Astrocyte (in vitro differentiated cells and primary cell): Measurements from ENCODE around the gene IGF2BP2. TPM values are rescaled to one million over a fixed set of nuclear protein-coding genes. Genes with fewer than 3 reads are reported as not detected.

Source experiments
- DNase-seq: peaks from one replicate; pipeline ENCODE4 v3.0.0-alpha.2; 2010; ENCODE audit warnings: low read depth
- FAIRE-seq: peaks from 2 replicates; lab custom pipeline; 2011; peaks lifted over from hg19 to GRCh38; lab: Jason Lieb, UNC
- H2AFZ ChIP-seq: 2 replicates; pipeline ENCODE4 v1.6.0; 2012; ENCODE audit warnings: low read depth, low read length, inconsistent platforms
- H3K27ac ChIP-seq: 2 replicates; pipeline ENCODE4 v1.5.1; 2011; ENCODE audit warnings: low read depth, low read length, inconsistent platforms
- H3K27me3 ChIP-seq: 2 replicates; pipeline ENCODE4 v1.6.0; 2011; ENCODE audit warnings: low read length, inconsistent platforms; ENCODE audit not compliant: insufficient read depth
- H3K36me3 ChIP-seq: 2 replicates; pipeline ENCODE4 v1.5.1; 2011; ENCODE audit warnings: low read length, inconsistent platforms; ENCODE audit not compliant: insufficient read depth
- H3K4me1 ChIP-seq: 2 replicates; pipeline ENCODE4 v1.5.1; 2011; ENCODE audit warnings: low read length, inconsistent platforms; ENCODE audit not compliant: insufficient read depth
- H3K4me2 ChIP-seq: 2 replicates; pipeline ENCODE4 v1.6.0; 2012; ENCODE audit warnings: low read length, inconsistent platforms
- H3K4me3 ChIP-seq: 2 replicates; pipeline ENCODE4 v1.5.1; 2011; ENCODE audit warnings: low read depth, mild to moderate bottlenecking, low read length, inconsistent platforms; ENCODE audit not compliant: insufficient read depth
- H3K79me2 ChIP-seq: 2 replicates; pipeline ENCODE4 v1.6.0; 2012; ENCODE audit warnings: mild to moderate bottlenecking, low read length, inconsistent platforms; ENCODE audit not compliant: insufficient read depth
- H3K9ac ChIP-seq: 2 replicates; pipeline ENCODE4 v1.6.0; 2012; ENCODE audit warnings: mild to moderate bottlenecking, low read length, inconsistent platforms
- H3K9me3 ChIP-seq: 2 replicates; pipeline ENCODE4 v1.5.1; 2012; ENCODE audit warnings: low read depth, mild to moderate bottlenecking, low read length, inconsistent platforms; ENCODE audit not compliant: insufficient read depth
- H4K20me1 ChIP-seq: 2 replicates; pipeline ENCODE4 v1.6.0; 2012; ENCODE audit warnings: low read length, inconsistent platforms; ENCODE audit not compliant: insufficient read depth
- H3K27ac Mint-ChIP-seq: one replicate; pipeline ENCODE4 v1.8.0; 2021; ENCODE audit warnings: mild to moderate bottlenecking, mixed read lengths; ENCODE audit not compliant: unreplicated experiment
- H3K27me3 Mint-ChIP-seq: one replicate; pipeline ENCODE4 v1.8.0; 2021; ENCODE audit warnings: low read depth, mixed read lengths; ENCODE audit not compliant: unreplicated experiment
- H3K36me3 Mint-ChIP-seq: one replicate; pipeline ENCODE4 v1.8.0; 2021; ENCODE audit warnings: low read depth, mixed read lengths; ENCODE audit not compliant: unreplicated experiment
- H3K4me1 Mint-ChIP-seq: one replicate; pipeline ENCODE4 v1.8.0; 2021; ENCODE audit warnings: low read depth, mixed read lengths; ENCODE audit not compliant: unreplicated experiment
- H3K4me3 Mint-ChIP-seq: one replicate; pipeline ENCODE4 v1.8.0; 2021; ENCODE audit warnings: mild to moderate bottlenecking, moderate library complexity, mixed read lengths; ENCODE audit not compliant: unreplicated experiment
- H3K9me3 Mint-ChIP-seq: one replicate; pipeline ENCODE4 v1.8.0; 2021; ENCODE audit warnings: mild to moderate bottlenecking, mixed read lengths; ENCODE audit not compliant: unreplicated experiment
- CTCF ChIP-seq: IDR thresholded peaks from 2 replicates; pipeline ENCODE4 v1.5.1; 2011; ENCODE audit warnings: low read depth, mild to moderate bottlenecking, inconsistent platforms, low read length, moderate library complexity; ENCODE audit not compliant: insufficient read depth
- EZH2 ChIP-seq: IDR thresholded peaks from 2 replicates; pipeline ENCODE4 v1.6.1; 2012; ENCODE audit warnings: mild to moderate bottlenecking, low read length, inconsistent platforms; ENCODE audit not compliant: insufficient read depth
- total RNA-seq: library from RNA; stranded (reverse); gene quantifications from 2 replicates; pipeline ENCODE4 v1.2.1, GENCODE V29; 2021

The IGF2BP2 gene
- total RNA-seq, 1 donor from 2014 or later: 162 TPM

GRCh38 chr3:185625784-185626183, 199.1 kb downstream of the IGF2BP2 start:
- Histone ChIP-seq H3K27me3 (no peaks in the 10 kb centered on the region), H2AFZ (no peak overlapping the region), H3K9ac (no peak overlapping the region), H3K9me3 (no peaks in the 10 kb centered on the region), H3K36me3 (peaks cover 3% of the 10 kb centered on the region), H3K4me3 (no peak overlapping the region), H3K4me1 (peaks cover 5% of the 10 kb centered on the region), H3K4me2 (no peak overlapping the region), H3K79me2 (no peaks in the 10 kb centered on the region), H4K20me1 (no peaks in the 10 kb centered on the region), H3K27ac (no peak overlapping the region)
- DNase-seq: no peak
- TF ChIP-seq EZH2 (no peak), CTCF (no peak)
- H3K9me3 Mint-ChIP-seq: no peaks in the 10 kb centered on the region
- peaks cover 11% of the 10 kb centered on the region for H3K4me1 Mint-ChIP-seq
- H3K4me3 Mint-ChIP-seq: no peak overlapping the region
- no peaks in the 10 kb centered on the region for H3K27me3 Mint-ChIP-seq
- FAIRE-seq: no peak
- no peak overlapping the region for H3K27ac Mint-ChIP-seq
- H3K36me3 Mint-ChIP-seq: peaks cover 2% of the 10 kb centered on the region

DNA sequence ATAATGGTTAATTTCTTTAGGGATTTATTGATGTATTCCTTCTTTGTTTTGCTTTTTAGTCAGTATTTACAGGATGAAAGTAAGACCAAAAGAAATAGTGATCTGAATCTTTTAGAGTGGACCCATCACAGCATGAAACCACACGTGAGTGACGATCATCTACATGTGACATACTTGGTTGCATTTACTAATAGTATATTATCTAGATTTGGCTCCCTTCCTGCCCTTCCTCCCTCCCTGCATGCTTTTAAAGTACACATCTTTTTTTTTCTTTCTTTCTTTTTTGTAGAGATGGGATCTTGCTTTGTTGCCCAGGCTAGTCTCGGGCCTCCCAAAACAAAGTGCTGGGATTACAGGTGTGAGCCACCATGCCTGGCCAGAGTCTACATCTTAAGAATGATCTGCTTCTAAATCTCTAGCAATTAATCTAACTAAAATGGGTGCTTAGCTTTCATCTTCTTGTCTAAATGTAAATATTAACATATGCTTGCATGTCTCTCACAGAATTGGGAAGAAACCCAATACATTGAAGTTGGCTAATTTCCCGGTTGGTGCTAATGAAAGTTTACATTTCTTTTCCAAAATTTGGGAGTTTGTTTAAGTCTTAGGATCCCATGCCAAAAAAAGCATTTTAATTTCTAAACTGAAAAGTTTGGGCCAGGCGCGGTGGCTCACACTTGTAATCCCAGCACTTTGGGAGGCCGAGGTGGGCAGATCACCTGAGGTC, 200.7 kb downstream of the IGF2BP2 start:
- DNase-seq: no peak
- Mint-ChIP-seq H3K36me3 (peaks cover 2% of the 10 kb centered on the region), H3K4me1 (no peaks in the 10 kb centered on the region), H3K27ac (no peak overlapping the region), H3K4me3 (no peak overlapping the region), H3K9me3 (no peaks in the 10 kb centered on the region), H3K27me3 (no peaks in the 10 kb centered on the region)
- H3K4me3 ChIP-seq: no peak overlapping the region
- H3K4me2 ChIP-seq: no peak overlapping the region
- H3K27me3 ChIP-seq: no peaks in the 10 kb centered on the region
- no peaks in the 10 kb centered on the region for H3K79me2 ChIP-seq
- no peaks in the 10 kb centered on the region for H4K20me1 ChIP-seq
- no peak for TF ChIP-seq EZH2
- TF ChIP-seq CTCF: no peak
- peaks cover 6% of the 10 kb centered on the region for H3K36me3 ChIP-seq
- FAIRE-seq: no peak
- no peaks in the 10 kb centered on the region for H3K4me1 ChIP-seq
- no peak overlapping the region for H3K9ac ChIP-seq
- no peak overlapping the region for H2AFZ ChIP-seq
- no peaks in the 10 kb centered on the region for H3K9me3 ChIP-seq
- no peak overlapping the region for H3K27ac ChIP-seq

DNA sequence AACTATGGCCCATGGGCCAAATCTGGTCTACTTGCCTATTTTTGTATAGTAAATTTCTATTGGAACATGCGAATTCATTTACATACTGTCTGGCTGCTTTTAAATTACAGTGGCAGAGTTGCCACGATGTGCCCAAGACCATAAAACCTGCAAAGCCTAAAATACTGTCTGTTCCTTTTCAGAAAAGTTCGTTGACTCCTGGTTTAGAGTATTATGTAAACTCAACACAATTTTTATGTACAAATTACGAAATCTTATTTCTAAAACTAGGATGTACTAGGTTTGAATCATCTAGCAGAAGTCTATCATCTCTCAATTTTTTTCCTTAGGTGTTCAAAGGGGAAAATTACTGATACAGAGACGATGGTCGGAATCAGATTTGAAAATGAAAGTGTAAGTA, 211.8 kb downstream of the IGF2BP2 start:
- FAIRE-seq: no peak
- Mint-ChIP-seq H3K9me3 (no peaks in the 10 kb centered on the region), H3K27ac (no peak overlapping the region), H3K27me3 (no peaks in the 10 kb centered on the region), H3K36me3 (peaks cover 4% of the 10 kb centered on the region), H3K4me3 (no peak overlapping the region), H3K4me1 (no peaks in the 10 kb centered on the region)
- TF ChIP-seq EZH2 (no peak), CTCF (no peak)
- Histone ChIP-seq H3K4me3 (no peak overlapping the region), H3K36me3 (peaks cover 38% of the 10 kb centered on the region), H2AFZ (no peak overlapping the region), H4K20me1 (no peaks in the 10 kb centered on the region), H3K9ac (no peak overlapping the region), H3K79me2 (no peaks in the 10 kb centered on the region), H3K9me3 (no peaks in the 10 kb centered on the region), H3K4me1 (no peaks in the 10 kb centered on the region), H3K27me3 (no peaks in the 10 kb centered on the region), H3K4me2 (no peak overlapping the region), H3K27ac (no peak overlapping the region)
- DNase-seq: no peak
